Measurements from ENCODE around the gene OR4F16. TPM values are rescaled to one million over a fixed set of nuclear protein-coding genes. Genes with fewer than 3 reads are reported as not detected.
"Not testable (repeated sequence)": the region's sequence is repeated elsewhere in the genome, so short reads cannot be mapped to it uniquely, and the experiment has no call there.

Gene OR4F16
- 2.1 and 3.0 TPM in 2 replicates for total RNA-seq (2013; cell fraction: nucleolus; rRNA removed)
- total RNA-seq (2014; rRNA removed) (0.11 TPM in 1 of 2 replicates, not detected in the other), total RNA-seq (2014; rRNA removed; fragmentation: Illumina TruSeq; extraction: Trizol) (not detected in 2 replicates), total RNA-seq (2021) (not detected in 2 replicates), polyA plus RNA-seq (2011; rRNA removed) (not detected in 2 replicates), polyA plus RNA-seq (2014; fragmentation: Illumina TruSeq; extraction: Trizol) (not detected in 2 replicates), polyA plus RNA-seq (2014; fragmentation: Nextera tagmentation; extraction: Ambion mirVana) (not detected), polyA plus RNA-seq (2014; rRNA removed) (not detected in 2 replicates), polyA plus RNA-seq (2016; fragmentation: Nextera tagmentation; extraction: Ambion mirVana) (not detected), polyA minus RNA-seq (2011; rRNA and poly(A)+ RNA removed) (0.66 TPM in 1 of 2 replicates, not detected in the other), Bru-seq, nascent RNA (not detected), BruChase-seq, experiment 1, labeled RNA remaining after a 6-hour chase (not detected), BruChase-seq, experiment 2, labeled RNA remaining after a 2-hour chase (not detected)
- polyA plus RNA-seq (2011; ENCODE audit: low read depth) = not detected
- polyA plus RNA-seq (2011; cell fraction: cytosol; rRNA removed) = not detected in 2 replicates
- polyA plus RNA-seq (2011; cell fraction: nucleus; rRNA removed) = 0.32 and 0.33 TPM in 2 replicates
- not detected in 2 replicates for polyA plus RNA-seq (2012)
- not detected in 2 replicates for polyA minus RNA-seq (2011; cell fraction: cytosol; rRNA and poly(A)+ RNA removed)
- 1.7 and 2.7 TPM in 2 replicates for polyA minus RNA-seq (2011; cell fraction: nucleus; rRNA and poly(A)+ RNA removed)
- long read RNA-seq, experiment 1 = 0 reads
- long read RNA-seq, experiment 2 = 0 reads

- H3K36me3 ChIP-seq (ENCODE audit: control insufficient read depth in 2 of 2, insufficient read depth in 2 of 2, low read length in 1 of 2); SMC1A ChIA-PET (ENCODE audit: uncharacterized antibody, unreplicated experiment); H3K9ac ChIP-seq (ENCODE audit: control insufficient read depth, insufficient read depth, low read length); H3K79me2 ChIP-seq (ENCODE audit: control insufficient read depth, insufficient read depth, low read length); BruUV-seq (replicated peaks); CTCF ChIA-PET; ATAC-seq; POLR2A ChIA-PET; intact Hi-C loops (cut with micrococcal nuclease; ENCODE audit: unreplicated experiment); FAIRE-seq; H3K4me2 ChIP-seq (ENCODE audit: control insufficient read depth, insufficient read depth); H3K27me3 ChIP-seq (replicated peaks in 1 of 2; ENCODE audit: control insufficient read depth in 2 of 2, insufficient read depth in 2 of 2, low read length in 1 of 2); H2AFZ ChIP-seq (ENCODE audit: control insufficient read depth, low read depth, low read length); H3K27ac ChIP-seq (ENCODE audit: control insufficient read depth, insufficient read depth); H3K4me3 ChIP-seq; in situ Hi-C loops (cut with MboI); RAD21 ChIA-PET (ENCODE audit: unreplicated experiment); H3K4me1 ChIP-seq (ENCODE audit: control insufficient read depth, insufficient read depth, low read length); H3K9me3 ChIP-seq (replicated peaks; ENCODE audit: control insufficient read depth, insufficient read depth, low read length); DNase-seq (ENCODE audit: low read depth, low spot score); H4K20me1 ChIP-seq (ENCODE audit: control insufficient read depth, insufficient read depth): not testable (repeated sequence)
Measured at GRCh38 chr1:686554-686953, at the start of gene OR4F16. Gene OR4F16 (minus strand): TSS chr1:686654. CDS start chr1:686654, 0 bp downstream.

- WGBS (ENCODE audit: insufficient coverage, insufficient replicate concordance, low lambda C conversion rate, missing lambda C conversion rate) = 100% methylated on average over 1 of the region's 3 CpGs
- H3K27ac ChIP-seq (ENCODE audit: control insufficient read depth, insufficient read depth); H3K36me3 ChIP-seq (ENCODE audit: control insufficient read depth in 2 of 2, insufficient read depth in 2 of 2, low read length in 1 of 2); SMC1A ChIA-PET (ENCODE audit: uncharacterized antibody, unreplicated experiment); H3K9ac ChIP-seq (ENCODE audit: control insufficient read depth, insufficient read depth, low read length); H3K9me3 ChIP-seq (replicated peaks; ENCODE audit: control insufficient read depth, insufficient read depth, low read length); H2AFZ ChIP-seq (ENCODE audit: control insufficient read depth, low read depth, low read length); H3K4me3 ChIP-seq; ATAC-seq; H3K27me3 ChIP-seq (replicated peaks in 1 of 2; ENCODE audit: control insufficient read depth in 2 of 2, insufficient read depth in 2 of 2, low read length in 1 of 2); in situ Hi-C loops (cut with MboI); intact Hi-C loops (cut with micrococcal nuclease; ENCODE audit: unreplicated experiment); CTCF ChIA-PET; H3K79me2 ChIP-seq (ENCODE audit: control insufficient read depth, insufficient read depth, low read length); H3K4me1 ChIP-seq (ENCODE audit: control insufficient read depth, insufficient read depth, low read length); FAIRE-seq; H4K20me1 ChIP-seq (ENCODE audit: control insufficient read depth, insufficient read depth); POLR2A ChIA-PET; BruUV-seq (replicated peaks); DNase-seq (ENCODE audit: low read depth, low spot score); H3K4me2 ChIP-seq (ENCODE audit: control insufficient read depth, insufficient read depth); RAD21 ChIA-PET (ENCODE audit: unreplicated experiment): not testable (repeated sequence)
Measured at GRCh38 chr1:733649-734048, 47.2 kb upstream of the OR4F16 start.

GRCh38 chr1:727040-727439 is 40.6 kb upstream of the OR4F16 start:
- DNase-seq (ENCODE audit: low read depth, low spot score); H3K9ac ChIP-seq (ENCODE audit: control insufficient read depth, insufficient read depth, low read length); SMC1A ChIA-PET (ENCODE audit: uncharacterized antibody, unreplicated experiment); H3K27me3 ChIP-seq (replicated peaks in 1 of 2; ENCODE audit: control insufficient read depth in 2 of 2, insufficient read depth in 2 of 2, low read length in 1 of 2); in situ Hi-C loops (cut with MboI); POLR2A ChIA-PET; H3K4me1 ChIP-seq (ENCODE audit: control insufficient read depth, insufficient read depth, low read length); ATAC-seq; FAIRE-seq; CTCF ChIA-PET; H3K79me2 ChIP-seq (ENCODE audit: control insufficient read depth, insufficient read depth, low read length); H3K36me3 ChIP-seq (ENCODE audit: control insufficient read depth in 2 of 2, insufficient read depth in 2 of 2, low read length in 1 of 2); H3K27ac ChIP-seq (ENCODE audit: control insufficient read depth, insufficient read depth); intact Hi-C loops (cut with micrococcal nuclease; ENCODE audit: unreplicated experiment); H2AFZ ChIP-seq (ENCODE audit: control insufficient read depth, low read depth, low read length); BruUV-seq (replicated peaks); RAD21 ChIA-PET (ENCODE audit: unreplicated experiment); H3K4me2 ChIP-seq (ENCODE audit: control insufficient read depth, insufficient read depth); H4K20me1 ChIP-seq (ENCODE audit: control insufficient read depth, insufficient read depth); H3K9me3 ChIP-seq (replicated peaks; ENCODE audit: control insufficient read depth, insufficient read depth, low read length); H3K4me3 ChIP-seq: not testable (repeated sequence)
- 100% methylated on average over 12 of the region's 20 CpGs for WGBS (ENCODE audit: insufficient coverage, insufficient replicate concordance, low lambda C conversion rate, missing lambda C conversion rate)

All from GM12878 (cell line).